Endometrial microvascular endothelial cells (primary cell): ENCODE measurements around the gene MTX1. TPM values are rescaled to one million over a fixed set of nuclear protein-coding genes. Genes with fewer than 3 reads are reported as not detected.

Source experiments
- in situ Hi-C: cut with HindIII; loops from 2 replicates; pipeline ENCODE4 v1.10.0; 2017; ENCODE audit warnings: low sequenced_read_pairs, low pct_unique_long_range_greater_than_20kb; ENCODE audit errors: inconsistent ontology term
- total RNA-seq: library from RNA; depleted of rRNA; stranded (reverse); fragments of >200 nt; gene quantifications from one replicate; pipeline ENCODE4 v1.2.3, GENCODE V29; 2015; ENCODE audit errors: inconsistent ontology term

The MTX1 gene
- total RNA-seq, 1 donor from 2014 or later: 76.7 TPM

- in situ Hi-C loops: no loop called here
These were observed 42.3 kb downstream of the MTX1 start for GRCh38 chr1:155250633-155251449.

GRCh38 chr1:155251566-155251965 is 43.1 kb downstream of the MTX1 start:
- in situ Hi-C loops: no loop called here

- in situ Hi-C loops: no loop called here
These were observed 44.7 kb downstream of the MTX1 start for GRCh38 chr1:155253208-155253607.

GRCh38 chr1:155253797-155254196 is 45.3 kb downstream of the MTX1 start:
- in situ Hi-C loops: no loop called here

DNA sequence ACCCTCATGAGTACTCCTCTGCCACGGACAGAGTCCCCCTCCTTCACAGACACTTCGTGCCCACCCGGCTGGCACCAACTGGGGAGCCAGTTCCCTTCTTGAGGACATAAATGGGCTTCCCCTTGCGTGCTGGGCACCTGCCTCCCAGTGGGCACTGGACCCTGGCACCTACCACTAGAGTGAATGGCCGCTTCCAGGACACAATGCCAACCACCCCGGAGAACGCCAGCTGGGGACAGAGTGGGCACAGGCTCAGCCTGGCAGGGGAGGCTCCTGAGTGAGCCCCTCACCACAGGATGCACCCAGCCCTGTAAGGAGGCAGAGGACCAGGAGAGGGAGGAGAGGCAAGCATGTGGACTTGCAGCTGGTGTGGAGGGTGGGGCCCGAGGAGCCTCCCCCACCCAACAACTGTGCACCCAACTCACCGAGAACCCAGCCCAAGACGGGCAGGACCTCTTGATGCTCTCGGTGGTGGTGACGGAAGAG is 45.8 kb downstream of the MTX1 start:
- in situ Hi-C loops: no loop called here

GRCh38 chr1:155254714-155255242 is 46.3 kb downstream of the MTX1 start:
- in situ Hi-C loops: no loop called here

DNA sequence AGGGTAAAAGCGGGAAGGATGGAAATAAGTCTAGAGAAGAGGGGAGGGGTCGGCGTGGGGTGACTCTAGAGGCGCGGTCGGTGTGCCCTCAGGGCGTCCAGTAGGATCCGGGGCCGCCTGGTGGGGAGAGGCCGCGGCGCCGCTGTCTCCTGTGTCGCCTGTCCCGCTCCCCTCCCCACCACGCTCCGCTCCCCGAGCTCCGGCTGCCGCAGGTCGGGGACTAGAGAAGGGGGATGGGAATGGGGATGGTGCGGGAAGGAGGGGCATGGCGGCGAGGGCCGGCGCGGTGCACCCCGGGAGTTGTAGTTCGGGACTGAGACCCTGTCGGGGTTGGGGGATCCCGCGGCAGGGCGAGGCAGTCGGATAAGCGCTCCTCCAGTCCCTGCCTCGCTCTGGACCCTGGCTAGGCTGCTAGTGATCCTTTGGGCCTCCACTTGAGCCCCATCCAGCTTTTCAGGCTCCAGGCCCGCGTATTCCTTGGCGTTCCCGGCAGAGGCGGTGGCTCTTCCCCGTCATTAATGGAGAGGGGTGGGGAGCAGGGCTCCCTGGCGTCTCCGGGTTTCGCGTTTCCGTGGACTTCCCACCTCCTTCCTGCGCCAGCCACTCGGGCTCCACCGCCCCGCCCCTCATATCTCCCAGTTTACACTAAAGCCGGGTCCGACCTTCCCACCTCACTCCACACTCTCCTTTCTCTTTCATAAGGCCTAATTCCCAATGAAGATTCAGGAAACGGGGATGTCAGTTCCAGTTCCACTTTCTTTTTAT is 46.9 kb downstream of the MTX1 start, which contains the start of gene ENTREP3:
Gene ENTREP3, minus strand, starts transcription at position 241 of the 765 bp plus-strand sequence. CDS start 606 bp downstream, outside the sequence.
- in situ Hi-C loops: no loop called here

DNA sequence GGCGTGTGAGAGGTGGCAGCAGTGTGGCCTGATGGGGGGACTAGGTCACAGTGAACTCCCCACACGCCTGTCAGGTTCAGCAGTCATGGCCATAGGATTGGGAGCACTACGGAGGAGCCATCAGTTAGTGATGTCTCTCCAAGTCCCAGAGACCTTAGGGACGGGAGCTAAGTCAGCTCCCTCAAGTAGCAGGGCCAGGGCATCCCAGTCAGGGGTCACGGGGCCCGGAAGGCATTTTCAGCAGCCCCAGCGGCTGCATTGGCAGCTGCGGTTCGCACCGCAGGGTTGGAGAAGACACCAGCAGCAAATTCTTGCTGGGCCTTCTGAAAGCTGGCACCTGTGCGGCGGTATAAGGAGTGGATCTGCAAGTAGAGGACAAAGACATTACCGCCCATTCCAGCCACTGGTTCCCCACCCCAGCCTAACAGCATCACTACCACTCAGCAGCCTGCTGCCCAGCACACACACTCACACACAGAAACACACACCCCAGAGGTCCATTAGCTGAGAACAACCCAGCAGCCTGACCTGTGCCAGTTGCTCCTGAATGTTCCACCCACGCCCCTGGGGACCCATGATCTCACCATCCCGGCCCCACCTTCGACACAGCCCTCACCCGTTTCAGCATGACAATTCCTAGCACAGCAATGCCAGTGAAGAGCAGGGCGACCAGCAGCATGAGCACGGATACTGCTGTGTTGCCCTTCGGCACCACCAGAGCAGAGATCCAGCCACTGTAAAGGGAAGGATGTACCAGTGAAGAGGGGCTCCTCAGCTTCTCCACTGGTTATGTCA is 47.8 kb downstream of the MTX1 start:
- in situ Hi-C loops: no loop called here

- in situ Hi-C loops: no loop called here
These were observed 51.8 kb downstream of the MTX1 start for GRCh38 chr1:155260276-155260675.

GRCh38 chr1:155261493-155261851 is 53.0 kb downstream of the MTX1 start:
- in situ Hi-C loops: no loop called here

DNA sequence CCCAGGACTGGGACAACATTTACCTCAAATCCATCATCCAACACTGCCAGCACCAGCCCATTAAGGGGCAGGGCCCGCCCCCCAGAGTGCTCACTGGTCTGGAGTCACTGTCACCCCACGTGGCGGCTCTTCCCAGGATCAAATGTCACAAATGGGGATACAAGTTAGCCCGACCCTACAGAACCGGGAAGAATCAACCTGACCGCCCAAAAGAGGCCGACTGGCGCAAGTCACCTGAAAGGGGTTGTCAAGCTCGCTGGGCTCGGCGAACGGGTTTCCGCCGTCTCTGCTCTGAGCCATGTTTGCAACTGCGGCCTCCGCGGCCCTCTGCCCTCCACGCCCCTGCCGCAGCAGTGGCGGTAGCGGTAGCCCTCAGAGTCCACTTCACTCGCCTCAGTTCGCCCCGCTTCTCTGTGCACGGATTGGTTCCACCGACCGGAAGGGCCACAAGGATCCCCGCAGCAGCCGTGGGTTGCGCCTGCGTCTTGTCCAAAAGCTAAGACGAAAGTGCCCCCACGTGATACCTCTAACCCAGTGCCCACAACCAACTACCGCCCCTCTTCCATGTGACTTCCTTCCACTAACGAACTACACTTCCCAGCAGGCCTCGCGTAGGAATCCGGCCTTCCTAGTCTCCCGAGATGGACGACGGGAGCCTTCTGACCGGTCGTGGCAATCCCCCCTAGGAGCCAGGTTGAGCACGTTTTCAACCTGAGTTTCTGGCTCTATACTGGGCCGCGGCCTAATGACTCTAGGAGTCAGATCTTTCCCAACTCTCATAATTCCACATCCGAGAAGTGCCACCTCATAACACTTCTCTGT is 53.6 kb downstream of the MTX1 start, which contains the start of gene SCAMP3:
Gene SCAMP3, minus strand, starts transcription at position 509 of the 822 bp plus-strand sequence. Its CDS starts 209 bp downstream, at position 300.
- in situ Hi-C loops: no loop called here

GRCh38 chr1:155263067-155263466 is 54.6 kb downstream of the MTX1 start:
- in situ Hi-C loops: no loop called here

Other genes with a start within 250 kb of the MTX1 start
- 14.5 TPM for gene PYGO2, start 246.9 kb upstream of the MTX1 start, total RNA-seq
- 406 TPM for gene SHC1, start 237.9 kb upstream of the MTX1 start, total RNA-seq
- 125 TPM for gene CKS1B, start 234.0 kb upstream of the MTX1 start, total RNA-seq
- 47.9 TPM for gene FLAD1, start 225.4 kb upstream of the MTX1 start, total RNA-seq
- not detected for gene LENEP, start 215.1 kb upstream of the MTX1 start, total RNA-seq
- 15.3 TPM for gene ZBTB7B, start 205.9 kb upstream of the MTX1 start, total RNA-seq
- 0.28 TPM for gene DCST2, start 174.9 kb upstream of the MTX1 start, total RNA-seq
- not detected for gene DCST1, start 174.9 kb upstream of the MTX1 start, total RNA-seq
- 337 TPM for gene ADAM15, start 157.4 kb upstream of the MTX1 start, total RNA-seq
- gene EFNA4, start 145.0 kb upstream of the MTX1 start, total RNA-seq: 15.8 TPM
- 2.0 TPM for gene EFNA3, start 129.9 kb upstream of the MTX1 start, total RNA-seq
- gene EFNA1, start 80.8 kb upstream of the MTX1 start, total RNA-seq: 8.7 TPM
- 47.1 TPM for gene SLC50A1, start 72.8 kb upstream of the MTX1 start, total RNA-seq
- gene DPM3, start 68.2 kb upstream of the MTX1 start, total RNA-seq: 173 TPM
- gene KRTCAP2, start 35.4 kb upstream of the MTX1 start, total RNA-seq: 191 TPM
- 2.4 TPM for gene TRIM46, start 34.8 kb upstream of the MTX1 start, total RNA-seq
- gene THBS3, start 798 bp upstream of the MTX1 start, total RNA-seq: 3.1 TPM
- gene ENTREP3, start 46.8 kb downstream of the MTX1 start, total RNA-seq: 20.0 TPM
- 77.1 TPM for gene SCAMP3, start 53.7 kb downstream of the MTX1 start, total RNA-seq
- 33.1 TPM for gene CLK2, start 64.8 kb downstream of the MTX1 start, total RNA-seq
- gene HCN3, start 68.8 kb downstream of the MTX1 start, total RNA-seq: 0.19 TPM
- gene PKLR, start 92.7 kb downstream of the MTX1 start, total RNA-seq: not detected
- gene FDPS, start 100.2 kb downstream of the MTX1 start, total RNA-seq: 362 TPM
- 32.8 TPM for gene RUSC1, start 112.2 kb downstream of the MTX1 start, total RNA-seq